Loucy (cell line): ENCODE data around the gene NBEAL2.

Experiments
- H2AFZ ChIP-seq: fragments of 200-600 bp; sonication (generic); 2 replicates; pipeline ENCODE4 v1.6.0; 2016; ENCODE audit warnings: antibody characterized with exemption, mild to moderate bottlenecking, low read length, moderate library complexity
- H3F3A ChIP-seq: fragments of 200-600 bp; 2 replicates; pipeline ENCODE4 v1.6.0; 2016; ENCODE audit warnings: antibody characterized with exemption, low read depth, mild to moderate bottlenecking
- H3K27me3 ChIP-seq: fragments of 200-600 bp; sonication (generic); 2 replicates; pipeline ENCODE4 v1.6.1; 2014; ENCODE audit warnings: low read length, mild to moderate bottlenecking; ENCODE audit not compliant: insufficient read depth, poor library complexity, severe bottlenecking
- H3K36me3 ChIP-seq: fragments of 200-600 bp; sonication (generic); 2 replicates; pipeline ENCODE4 v1.6.1; 2016; ENCODE audit warnings: low read length; ENCODE audit not compliant: insufficient read depth
- H3K4me1 ChIP-seq: fragments of 200-600 bp; sonication (generic); 2 replicates; pipeline ENCODE4 v1.5.1; 2014; ENCODE audit warnings: low read length, mild to moderate bottlenecking; ENCODE audit not compliant: insufficient read depth, poor library complexity, severe bottlenecking
- H3K4me2 ChIP-seq: fragments of 200-600 bp; sonication (generic); 2 replicates; pipeline ENCODE4 v1.6.0; 2014; ENCODE audit warnings: antibody characterized with exemption, low read length, low read depth, mild to moderate bottlenecking; ENCODE audit not compliant: poor library complexity, severe bottlenecking
- H3K4me3 ChIP-seq: fragments of 200-600 bp; sonication (generic); 2 replicates; pipeline ENCODE4 v1.5.1; 2014; ENCODE audit warnings: low read length, mild to moderate bottlenecking, mixed read lengths; ENCODE audit not compliant: poor library complexity, severe bottlenecking
- H3K79me2 ChIP-seq: fragments of 200-600 bp; sonication (generic); 2 replicates; pipeline ENCODE4 v1.6.1; 2014; ENCODE audit warnings: low read length; ENCODE audit not compliant: insufficient read depth
- H3K9ac ChIP-seq: fragments of 200-600 bp; sonication (generic); 2 replicates; pipeline ENCODE4 v1.6.0; 2014; ENCODE audit warnings: mild to moderate bottlenecking, low read depth, low read length, moderate library complexity; ENCODE audit not compliant: poor library complexity, severe bottlenecking
- H3K9me2 ChIP-seq: fragments of 200-600 bp; sonication (generic); replicated peaks from 2 replicates; pipeline ENCODE4 v1.6.1; 2016; ENCODE audit warnings: low read depth, low read length, mixed read lengths
- H3K9me3 ChIP-seq: fragments of 200-600 bp; sonication (generic); 2 replicates; pipeline ENCODE4 v1.6.1; 2014; ENCODE audit warnings: mild to moderate bottlenecking, antibody characterized with exemption, low read length, low read depth; ENCODE audit not compliant: insufficient read depth
- H4K20me1 ChIP-seq: fragments of 200-600 bp; sonication (generic); 2 replicates; pipeline ENCODE4 v1.6.0; 2014; ENCODE audit warnings: antibody characterized with exemption, low read length, mild to moderate bottlenecking; ENCODE audit not compliant: insufficient read depth, poor library complexity, severe bottlenecking
- EZH2phosphoT487 ChIP-seq: fragments of 200-600 bp; IDR thresholded peaks from 2 replicates; pipeline ENCODE4 v1.6.1; 2018; ENCODE audit warnings: antibody characterized with exemption, mild to moderate bottlenecking, moderate library complexity, borderline replicate concordance
- TF ChIP-seq, protein P1 (sequence below): fragments of 200-600 bp; sonication (generic); conservative IDR thresholded peaks from 2 replicates; pipeline ENCODE4 v1.5.1; 2014; ENCODE audit warnings: mild to moderate bottlenecking, antibody characterized with exemption, low read length

The NBEAL2 gene

DNA sequence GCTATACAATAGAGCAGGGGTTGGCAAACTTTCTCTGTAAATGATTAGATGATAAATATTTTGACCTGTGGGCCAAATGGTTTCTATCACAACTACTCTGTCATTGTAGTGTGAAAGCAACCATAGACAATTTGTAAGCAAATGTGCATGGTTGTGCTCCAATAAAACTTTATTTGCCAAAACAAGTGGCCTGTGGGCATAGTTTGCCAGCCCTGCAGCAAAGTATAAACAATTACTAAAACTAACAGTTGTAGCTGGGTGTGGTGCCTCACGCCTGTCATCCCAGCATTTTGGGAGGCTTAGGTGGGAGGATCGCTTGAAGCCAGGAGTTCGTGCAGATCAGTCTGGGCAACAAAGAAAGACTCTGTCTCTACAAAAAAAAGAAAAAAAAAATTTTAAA lies 61.6 kb downstream of the NBEAL2 start:
- Histone ChIP-seq H4K20me1 (peaks cover 3% of the 10 kb centered on the region), H3K9ac (no peak overlapping the region), H3K9me2 (no peaks in the 10 kb centered on the region), H3K27me3 (no peaks in the 10 kb centered on the region), H2AFZ (no peak overlapping the region), H3K36me3 (peaks cover 75% of the 10 kb centered on the region), H3K4me3 (no peak overlapping the region), H3K9me3 (no peaks in the 10 kb centered on the region), H3K4me2 (no peak overlapping the region), H3K79me2 (no peaks in the 10 kb centered on the region), H3K4me1 (no peaks in the 10 kb centered on the region), H3F3A (no peaks in the 10 kb centered on the region)
- TF ChIP-seq, protein P1, sequence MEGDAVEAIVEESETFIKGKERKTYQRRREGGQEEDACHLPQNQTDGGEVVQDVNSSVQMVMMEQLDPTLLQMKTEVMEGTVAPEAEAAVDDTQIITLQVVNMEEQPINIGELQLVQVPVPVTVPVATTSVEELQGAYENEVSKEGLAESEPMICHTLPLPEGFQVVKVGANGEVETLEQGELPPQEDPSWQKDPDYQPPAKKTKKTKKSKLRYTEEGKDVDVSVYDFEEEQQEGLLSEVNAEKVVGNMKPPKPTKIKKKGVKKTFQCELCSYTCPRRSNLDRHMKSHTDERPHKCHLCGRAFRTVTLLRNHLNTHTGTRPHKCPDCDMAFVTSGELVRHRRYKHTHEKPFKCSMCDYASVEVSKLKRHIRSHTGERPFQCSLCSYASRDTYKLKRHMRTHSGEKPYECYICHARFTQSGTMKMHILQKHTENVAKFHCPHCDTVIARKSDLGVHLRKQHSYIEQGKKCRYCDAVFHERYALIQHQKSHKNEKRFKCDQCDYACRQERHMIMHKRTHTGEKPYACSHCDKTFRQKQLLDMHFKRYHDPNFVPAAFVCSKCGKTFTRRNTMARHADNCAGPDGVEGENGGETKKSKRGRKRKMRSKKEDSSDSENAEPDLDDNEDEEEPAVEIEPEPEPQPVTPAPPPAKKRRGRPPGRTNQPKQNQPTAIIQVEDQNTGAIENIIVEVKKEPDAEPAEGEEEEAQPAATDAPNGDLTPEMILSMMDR, result no peak
- TF ChIP-seq EZH2phosphoT487, result no peak

DNA sequence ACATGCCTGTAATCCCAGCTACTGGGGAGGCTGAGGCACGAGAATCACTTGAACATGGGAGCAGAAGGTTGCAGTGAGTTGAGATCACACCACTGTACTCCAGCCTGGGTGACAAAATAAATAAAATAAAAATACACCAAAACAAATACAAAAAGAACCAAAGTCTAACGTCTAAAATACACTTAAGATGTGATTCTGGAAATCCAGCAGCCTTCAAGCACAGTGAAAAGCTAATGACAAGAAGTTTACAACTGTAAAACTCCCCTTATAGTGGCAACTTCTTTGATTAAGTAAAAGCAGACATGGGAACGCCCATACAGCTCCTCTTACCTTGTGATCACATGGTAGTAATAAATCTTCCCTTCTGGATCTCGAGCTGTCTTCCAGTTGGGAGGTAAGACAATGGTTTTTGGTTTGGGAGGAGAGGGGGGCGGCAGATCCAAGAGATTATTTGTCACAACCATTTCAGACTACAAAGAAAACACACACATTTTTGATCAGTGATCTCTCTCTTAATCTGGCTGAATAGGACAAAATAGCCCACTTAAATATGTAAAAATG lies 62.8 kb downstream of the NBEAL2 start:
- Histone ChIP-seq H3K36me3 (peaks cover 74% of the 10 kb centered on the region), H3K79me2 (no peaks in the 10 kb centered on the region), H4K20me1 (peaks cover 3% of the 10 kb centered on the region), H3K9me3 (no peaks in the 10 kb centered on the region), H3K27me3 (no peaks in the 10 kb centered on the region), H3K4me3 (no peak overlapping the region), H3K9me2 (no peaks in the 10 kb centered on the region), H3K4me1 (no peaks in the 10 kb centered on the region), H3F3A (no peaks in the 10 kb centered on the region), H3K9ac (no peak overlapping the region), H2AFZ (no peak overlapping the region), H3K4me2 (no peak overlapping the region)
- TF ChIP-seq EZH2phosphoT487, result no peak
- TF ChIP-seq, protein P1, result no peak

DNA sequence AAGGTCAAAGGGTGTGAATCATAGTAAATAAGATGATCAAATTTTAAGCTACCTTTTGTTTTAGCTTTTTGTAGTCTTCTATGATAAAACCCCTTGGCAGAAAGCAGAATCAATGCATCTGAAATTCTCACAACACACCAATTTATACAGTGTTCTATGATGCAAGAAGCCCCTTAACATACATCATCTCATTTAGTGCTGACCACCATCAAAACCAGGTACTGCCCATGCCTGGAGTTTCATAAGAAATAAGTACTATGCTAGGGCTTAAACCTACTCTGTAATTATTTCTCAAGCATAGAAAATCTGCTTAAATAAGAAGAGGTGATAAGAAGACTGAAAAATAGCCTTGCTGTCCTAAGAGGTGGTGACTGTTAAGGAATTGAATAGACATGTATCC lies 67.6 kb downstream of the NBEAL2 start:
- peaks cover 54% of the 10 kb centered on the region for H3K36me3 ChIP-seq
- no peak overlapping the region for H3K4me2 ChIP-seq
- H3K9ac ChIP-seq, result no peak overlapping the region

More for the DNA sequence above, 67.6 kb downstream of the NBEAL2 start:
- Histone ChIP-seq H3K4me1 (no peaks in the 10 kb centered on the region), H3F3A (no peaks in the 10 kb centered on the region; the same call in 1 of the 2 replicates), H2AFZ (no peak overlapping the region), H3K9me3 (no peaks in the 10 kb centered on the region), H4K20me1 (no peaks in the 10 kb centered on the region), H3K9me2 (no peaks in the 10 kb centered on the region), H3K27me3 (no peaks in the 10 kb centered on the region), H3K4me3 (no peak overlapping the region), H3K79me2 (0 out of 2 replicates have a peak, but pooled peaks cover 10% of the 10 kb centered on the region)
- TF ChIP-seq, protein P1, result no peak
- no peak for TF ChIP-seq EZH2phosphoT487
